Nephron (organoid): ENCODE results near the gene ST6GALNAC3.

Source experiments
- H3K27ac Mint-ChIP-seq, 3 experiments: 2 replicates each; pipeline ENCODE4 v1.8.0; 2020; ENCODE audit warnings: mixed read lengths in 3 of 3, mild to moderate bottlenecking in 2 of 3, moderate library complexity in 1 of 3
- H3K27me3 Mint-ChIP-seq: 2 replicates; pipeline ENCODE4 v1.8.0; 2021; ENCODE audit warnings: low read depth, mild to moderate bottlenecking, moderate library complexity, mixed read lengths
- H3K36me3 Mint-ChIP-seq: 2 replicates; pipeline ENCODE4 v1.8.0; 2020; ENCODE audit warnings: low read depth, mixed read lengths
- H3K4me1 Mint-ChIP-seq: 2 replicates; pipeline ENCODE4 v1.8.0; 2020; ENCODE audit warnings: mixed read lengths
- H3K4me3 Mint-ChIP-seq, 3 experiments: 2 replicates each; pipeline ENCODE4 v1.8.0; 2020; ENCODE audit warnings: mild to moderate bottlenecking in 3 of 3, mixed read lengths in 3 of 3, moderate library complexity in 2 of 3
- H3K9me3 Mint-ChIP-seq: 2 replicates; pipeline ENCODE4 v1.8.0; 2020; ENCODE audit warnings: mixed read lengths
- TF ChIP-seq, protein P1 (sequence below), 3 experiments: fragments of 200-600 bp; sonication (generic); IDR thresholded peaks; one replicate each; pipeline ENCODE4 v1.5.0; 2021; ENCODE audit warnings: antibody characterized with exemption in 3 of 3; ENCODE audit not compliant: unreplicated experiment in 3 of 3

ST6GALNAC3 gene

GRCh38 chr1:76300556-76300955, 226.0 kb downstream of the ST6GALNAC3 start:
- peaks cover 4% of the 10 kb centered on the region for H3K4me1 Mint-ChIP-seq
- H3K27ac Mint-ChIP-seq: no peak overlapping the region
- H3K4me3 Mint-ChIP-seq: no peak overlapping the region
- no peaks in the 10 kb centered on the region for H3K9me3 Mint-ChIP-seq
- TF ChIP-seq, protein P1, sequence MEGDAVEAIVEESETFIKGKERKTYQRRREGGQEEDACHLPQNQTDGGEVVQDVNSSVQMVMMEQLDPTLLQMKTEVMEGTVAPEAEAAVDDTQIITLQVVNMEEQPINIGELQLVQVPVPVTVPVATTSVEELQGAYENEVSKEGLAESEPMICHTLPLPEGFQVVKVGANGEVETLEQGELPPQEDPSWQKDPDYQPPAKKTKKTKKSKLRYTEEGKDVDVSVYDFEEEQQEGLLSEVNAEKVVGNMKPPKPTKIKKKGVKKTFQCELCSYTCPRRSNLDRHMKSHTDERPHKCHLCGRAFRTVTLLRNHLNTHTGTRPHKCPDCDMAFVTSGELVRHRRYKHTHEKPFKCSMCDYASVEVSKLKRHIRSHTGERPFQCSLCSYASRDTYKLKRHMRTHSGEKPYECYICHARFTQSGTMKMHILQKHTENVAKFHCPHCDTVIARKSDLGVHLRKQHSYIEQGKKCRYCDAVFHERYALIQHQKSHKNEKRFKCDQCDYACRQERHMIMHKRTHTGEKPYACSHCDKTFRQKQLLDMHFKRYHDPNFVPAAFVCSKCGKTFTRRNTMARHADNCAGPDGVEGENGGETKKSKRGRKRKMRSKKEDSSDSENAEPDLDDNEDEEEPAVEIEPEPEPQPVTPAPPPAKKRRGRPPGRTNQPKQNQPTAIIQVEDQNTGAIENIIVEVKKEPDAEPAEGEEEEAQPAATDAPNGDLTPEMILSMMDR (IDR thresholded peaks at IDR 0.05; ENCODE audit: unreplicated experiment in 3 of 3): no peak
- H3K27me3 Mint-ChIP-seq: no peaks in the 10 kb centered on the region
- no peaks in the 10 kb centered on the region for H3K36me3 Mint-ChIP-seq

DNA sequence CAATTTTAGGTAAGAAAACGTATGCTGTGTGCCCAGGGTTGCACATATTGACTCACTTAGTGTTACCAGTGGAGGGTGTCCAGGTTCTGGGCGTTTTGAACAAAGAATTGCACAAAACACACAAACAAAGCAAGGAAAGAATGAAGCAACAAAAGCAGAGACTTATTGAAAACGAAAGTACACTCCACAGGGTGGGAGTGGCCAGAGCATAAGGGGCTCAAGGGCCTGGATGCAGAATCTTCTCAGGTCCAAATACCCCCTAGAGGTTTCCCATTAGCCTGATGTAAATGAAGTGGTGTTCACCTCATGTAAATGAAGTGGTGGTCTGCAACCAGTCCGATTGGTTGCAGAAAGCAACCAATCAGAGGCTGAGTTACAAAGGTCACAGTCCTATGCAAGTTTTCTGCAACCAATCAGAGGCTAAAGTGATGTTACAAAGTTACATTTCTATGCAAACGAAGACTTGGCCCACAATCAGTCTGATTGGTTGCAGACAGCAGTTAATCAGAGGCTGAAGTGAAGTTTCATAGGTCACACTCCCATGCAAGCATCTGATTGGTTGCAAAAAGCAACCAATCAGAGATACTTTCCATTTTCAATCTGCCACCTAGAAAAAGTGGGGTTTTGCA, 228.3 kb downstream of the ST6GALNAC3 start:
- no peaks in the 10 kb centered on the region for H3K27me3 Mint-ChIP-seq

DNA sequence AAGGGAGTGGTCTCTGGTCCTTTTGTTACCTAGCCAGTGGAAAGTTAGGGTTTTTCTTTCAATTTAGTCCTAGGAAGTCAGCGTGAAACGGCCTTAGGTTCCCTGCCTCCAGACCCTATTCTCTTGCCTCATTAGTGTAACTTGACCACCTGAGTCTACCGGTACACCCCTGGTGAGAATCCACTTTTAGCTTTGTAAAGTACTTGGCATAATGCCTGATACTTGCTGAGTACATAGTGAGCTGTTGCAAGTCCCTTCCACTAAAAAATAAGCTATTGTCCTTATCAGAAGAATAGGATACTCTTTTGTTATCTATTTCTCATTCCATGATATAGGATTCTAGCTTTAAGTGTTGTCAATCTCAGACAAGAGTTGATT, 228.8 kb downstream of the ST6GALNAC3 start:
- TF ChIP-seq, protein P1 (IDR thresholded peaks at IDR 0.05; ENCODE audit: unreplicated experiment in 3 of 3): no peak
- Mint-ChIP-seq H3K4me1 (peaks cover 12% of the 10 kb centered on the region), H3K27me3 (no peaks in the 10 kb centered on the region), H3K4me3 (no peak overlapping the region), H3K36me3 (no peaks in the 10 kb centered on the region), H3K27ac (no peak overlapping the region), H3K9me3 (no peaks in the 10 kb centered on the region)

More for the DNA sequence above, 228.3 kb downstream of the ST6GALNAC3 start:
- Mint-ChIP-seq H3K4me1 (peaks cover 7% of the 10 kb centered on the region), H3K4me3 (no peak overlapping the region), H3K36me3 (no peaks in the 10 kb centered on the region), H3K27ac (no peak overlapping the region), H3K9me3 (no peaks in the 10 kb centered on the region)
- TF ChIP-seq, protein P1 (IDR thresholded peaks at IDR 0.05; ENCODE audit: unreplicated experiment in 3 of 3): no peak

DNA sequence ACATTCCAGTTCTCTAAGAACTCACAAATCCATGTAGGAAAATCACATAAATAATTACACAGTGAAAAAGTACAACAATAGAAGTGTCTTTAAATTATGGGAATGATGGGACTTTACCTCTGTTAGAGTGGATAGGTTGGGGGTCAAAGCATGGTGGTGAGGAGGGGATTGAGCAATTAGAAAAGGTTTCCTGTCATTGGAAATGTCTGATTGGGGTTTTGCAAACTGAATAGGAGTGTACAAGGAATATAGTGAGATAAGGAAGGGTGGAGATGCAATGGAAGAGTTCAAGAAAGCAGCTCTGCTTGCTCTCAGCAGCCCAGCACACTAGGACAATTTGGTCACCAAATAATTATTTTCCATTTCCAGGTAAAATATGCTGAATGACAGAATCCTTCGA, 238.8 kb downstream of the ST6GALNAC3 start:
- Mint-ChIP-seq H3K27ac (no peak overlapping the region), H3K4me1 (peaks cover 11% of the 10 kb centered on the region), H3K27me3 (no peaks in the 10 kb centered on the region), H3K36me3 (peaks cover 27% of the 10 kb centered on the region), H3K9me3 (no peaks in the 10 kb centered on the region), H3K4me3 (no peak overlapping the region)
- TF ChIP-seq, protein P1 (IDR thresholded peaks at IDR 0.05; ENCODE audit: unreplicated experiment in 3 of 3): no peak

DNA sequence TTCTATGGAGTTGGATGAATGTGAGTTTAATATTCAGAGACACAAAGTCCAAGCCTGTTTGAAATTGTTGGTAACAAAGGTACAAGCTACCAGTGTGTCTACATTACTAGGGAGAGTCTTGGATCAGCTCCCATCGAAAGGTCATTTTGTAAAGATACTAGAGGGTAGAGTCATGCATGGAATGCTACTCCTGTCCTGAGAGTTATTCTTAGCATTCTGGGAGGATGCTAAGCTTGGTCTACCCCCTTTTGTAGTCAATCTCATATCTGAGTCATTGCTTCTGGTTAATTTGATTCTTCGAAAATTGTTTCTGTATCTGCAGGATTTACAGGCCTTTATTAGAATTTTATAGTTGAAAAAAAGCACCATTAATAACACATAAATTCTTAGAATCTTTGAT, 240.2 kb downstream of the ST6GALNAC3 start:
- H3K27me3 Mint-ChIP-seq: no peaks in the 10 kb centered on the region
- H3K36me3 Mint-ChIP-seq: peaks cover 27% of the 10 kb centered on the region
- H3K4me3 Mint-ChIP-seq: no peak overlapping the region
- TF ChIP-seq, protein P1 (IDR thresholded peaks at IDR 0.05; ENCODE audit: unreplicated experiment in 3 of 3): no peak
- peaks cover 9% of the 10 kb centered on the region for H3K4me1 Mint-ChIP-seq
- H3K27ac Mint-ChIP-seq: no peak overlapping the region
- H3K9me3 Mint-ChIP-seq: no peaks in the 10 kb centered on the region

GRCh38 chr1:76317299-76317900, 242.9 kb downstream of the ST6GALNAC3 start:
- TF ChIP-seq, protein P1 (IDR thresholded peaks at IDR 0.05; ENCODE audit: unreplicated experiment in 3 of 3): no peak
- Mint-ChIP-seq H3K4me1 (peaks cover 9% of the 10 kb centered on the region), H3K27ac (no peak overlapping the region), H3K36me3 (peaks cover 21% of the 10 kb centered on the region), H3K27me3 (no peaks in the 10 kb centered on the region), H3K4me3 (no peak overlapping the region), H3K9me3 (no peaks in the 10 kb centered on the region)
